SK-N-SH treated with all-trans-retinoic acid at 6 μM for 48 hours (cell line): ENCODE results near the gene ABHD3.

ENCODE experiments used
- ARNTL ChIP-seq: fragments of 450-650 bp; formaldehyde crosslinking; IDR thresholded peaks from 2 replicates; pipeline ENCODE4 v1.5.0; 2020; ENCODE audit warnings: low read depth, mild to moderate bottlenecking, moderate library complexity, borderline replicate concordance
- CREB5 ChIP-seq: fragments of 250-450 bp; sonication (Bioruptor Pico); IDR thresholded peaks from 2 replicates; pipeline ENCODE4 v1.5.1; 2020; ENCODE audit warnings: low read depth, mild to moderate bottlenecking, moderate library complexity
- ISL1 ChIP-seq: fragments of 250-450 bp; sonication (Bioruptor Pico); IDR thresholded peaks from 2 replicates; pipeline ENCODE4 v2.1.2; 2022; ENCODE audit warnings: mild to moderate bottlenecking, moderate library complexity
- OSR1 ChIP-seq: fragments of 250-450 bp; sonication (Bioruptor Pico); IDR thresholded peaks from 2 replicates; pipeline ENCODE4 v1.8.0; 2022; ENCODE audit warnings: moderate library complexity, mild to moderate bottlenecking, inconsistent platforms
- ZFP30 ChIP-seq: fragments of 450-650 bp; formaldehyde crosslinking; IDR thresholded peaks from 2 replicates; pipeline ENCODE4 v1.5.0; 2022; ENCODE audit warnings: mild to moderate bottlenecking, moderate library complexity
- ZNF565 ChIP-seq: fragments of 450-650 bp; formaldehyde crosslinking; conservative IDR thresholded peaks from 2 replicates; pipeline ENCODE4 v1.5.0; 2020; ENCODE audit warnings: low read depth, mild to moderate bottlenecking, moderate library complexity
- ZNF70 ChIP-seq: fragments of 450-650 bp; formaldehyde crosslinking; IDR thresholded peaks from 2 replicates; pipeline ENCODE4 v1.5.0; 2020; ENCODE audit warnings: mild to moderate bottlenecking, moderate library complexity
- TF ChIP-seq, protein P1 (sequence below): fragments of 250-450 bp; sonication (Bioruptor Pico); IDR thresholded peaks from 2 replicates; pipeline ENCODE4 v1.8.0; 2021; ENCODE audit warnings: low read depth, mild to moderate bottlenecking, moderate library complexity, borderline replicate concordance
- TF ChIP-seq, protein P2 (sequence below): fragments of 250-450 bp; sonication (Bioruptor Pico); IDR thresholded peaks from 2 replicates; pipeline ENCODE4 v1.8.0; 2020; ENCODE audit warnings: mild to moderate bottlenecking, moderate library complexity, borderline replicate concordance
- TF ChIP-seq, protein P3 (sequence below): fragments of 250-450 bp; sonication (Bioruptor Pico); IDR thresholded peaks from 2 replicates; pipeline ENCODE4 v1.5.0; 2020; ENCODE audit warnings: mild to moderate bottlenecking, moderate library complexity

GRCh38 chr18:21663578-21663977, 41.0 kb downstream of the ABHD3 start:
- TF ChIP-seq CREB5 (CRISPR knock-in tag) (no peak), ZFP30 (no peak), OSR1 (no peak), ISL1 (no peak), ZNF70 (CRISPR knock-in tag) (no peak), ARNTL (CRISPR knock-in tag) (no peak), ZNF565 (CRISPR knock-in tag) (no peak)
- TF ChIP-seq, protein P1, sequence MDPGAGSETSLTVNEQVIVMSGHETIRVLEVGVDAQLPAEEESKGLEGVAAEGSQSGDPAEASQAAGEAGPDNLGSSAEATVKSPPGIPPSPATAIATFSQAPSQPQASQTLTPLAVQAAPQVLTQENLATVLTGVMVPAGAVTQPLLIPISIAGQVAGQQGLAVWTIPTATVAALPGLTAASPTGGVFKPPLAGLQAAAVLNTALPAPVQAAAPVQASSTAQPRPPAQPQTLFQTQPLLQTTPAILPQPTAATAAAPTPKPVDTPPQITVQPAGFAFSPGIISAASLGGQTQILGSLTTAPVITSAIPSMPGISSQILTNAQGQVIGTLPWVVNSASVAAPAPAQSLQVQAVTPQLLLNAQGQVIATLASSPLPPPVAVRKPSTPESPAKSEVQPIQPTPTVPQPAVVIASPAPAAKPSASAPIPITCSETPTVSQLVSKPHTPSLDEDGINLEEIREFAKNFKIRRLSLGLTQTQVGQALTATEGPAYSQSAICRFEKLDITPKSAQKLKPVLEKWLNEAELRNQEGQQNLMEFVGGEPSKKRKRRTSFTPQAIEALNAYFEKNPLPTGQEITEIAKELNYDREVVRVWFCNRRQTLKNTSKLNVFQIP (CRISPR knock-in tag): no peak
- TF ChIP-seq, protein P2, sequence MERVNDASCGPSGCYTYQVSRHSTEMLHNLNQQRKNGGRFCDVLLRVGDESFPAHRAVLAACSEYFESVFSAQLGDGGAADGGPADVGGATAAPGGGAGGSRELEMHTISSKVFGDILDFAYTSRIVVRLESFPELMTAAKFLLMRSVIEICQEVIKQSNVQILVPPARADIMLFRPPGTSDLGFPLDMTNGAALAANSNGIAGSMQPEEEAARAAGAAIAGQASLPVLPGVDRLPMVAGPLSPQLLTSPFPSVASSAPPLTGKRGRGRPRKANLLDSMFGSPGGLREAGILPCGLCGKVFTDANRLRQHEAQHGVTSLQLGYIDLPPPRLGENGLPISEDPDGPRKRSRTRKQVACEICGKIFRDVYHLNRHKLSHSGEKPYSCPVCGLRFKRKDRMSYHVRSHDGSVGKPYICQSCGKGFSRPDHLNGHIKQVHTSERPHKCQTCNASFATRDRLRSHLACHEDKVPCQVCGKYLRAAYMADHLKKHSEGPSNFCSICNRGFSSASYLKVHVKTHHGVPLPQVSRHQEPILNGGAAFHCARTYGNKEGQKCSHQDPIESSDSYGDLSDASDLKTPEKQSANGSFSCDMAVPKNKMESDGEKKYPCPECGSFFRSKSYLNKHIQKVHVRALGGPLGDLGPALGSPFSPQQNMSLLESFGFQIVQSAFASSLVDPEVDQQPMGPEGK (CRISPR knock-in tag): no peak
- TF ChIP-seq, protein P3, sequence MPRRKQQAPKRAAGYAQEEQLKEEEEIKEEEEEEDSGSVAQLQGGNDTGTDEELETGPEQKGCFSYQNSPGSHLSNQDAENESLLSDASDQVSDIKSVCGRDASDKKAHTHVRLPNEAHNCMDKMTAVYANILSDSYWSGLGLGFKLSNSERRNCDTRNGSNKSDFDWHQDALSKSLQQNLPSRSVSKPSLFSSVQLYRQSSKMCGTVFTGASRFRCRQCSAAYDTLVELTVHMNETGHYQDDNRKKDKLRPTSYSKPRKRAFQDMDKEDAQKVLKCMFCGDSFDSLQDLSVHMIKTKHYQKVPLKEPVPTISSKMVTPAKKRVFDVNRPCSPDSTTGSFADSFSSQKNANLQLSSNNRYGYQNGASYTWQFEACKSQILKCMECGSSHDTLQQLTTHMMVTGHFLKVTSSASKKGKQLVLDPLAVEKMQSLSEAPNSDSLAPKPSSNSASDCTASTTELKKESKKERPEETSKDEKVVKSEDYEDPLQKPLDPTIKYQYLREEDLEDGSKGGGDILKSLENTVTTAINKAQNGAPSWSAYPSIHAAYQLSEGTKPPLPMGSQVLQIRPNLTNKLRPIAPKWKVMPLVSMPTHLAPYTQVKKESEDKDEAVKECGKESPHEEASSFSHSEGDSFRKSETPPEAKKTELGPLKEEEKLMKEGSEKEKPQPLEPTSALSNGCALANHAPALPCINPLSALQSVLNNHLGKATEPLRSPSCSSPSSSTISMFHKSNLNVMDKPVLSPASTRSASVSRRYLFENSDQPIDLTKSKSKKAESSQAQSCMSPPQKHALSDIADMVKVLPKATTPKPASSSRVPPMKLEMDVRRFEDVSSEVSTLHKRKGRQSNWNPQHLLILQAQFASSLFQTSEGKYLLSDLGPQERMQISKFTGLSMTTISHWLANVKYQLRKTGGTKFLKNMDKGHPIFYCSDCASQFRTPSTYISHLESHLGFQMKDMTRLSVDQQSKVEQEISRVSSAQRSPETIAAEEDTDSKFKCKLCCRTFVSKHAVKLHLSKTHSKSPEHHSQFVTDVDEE (CRISPR knock-in tag): no peak
